Measurements from ENCODE around the gene ART4. TPM values are rescaled to one million over a fixed set of nuclear protein-coding genes. Genes with fewer than 3 reads are reported as not detected.

ART4 gene, protein sequence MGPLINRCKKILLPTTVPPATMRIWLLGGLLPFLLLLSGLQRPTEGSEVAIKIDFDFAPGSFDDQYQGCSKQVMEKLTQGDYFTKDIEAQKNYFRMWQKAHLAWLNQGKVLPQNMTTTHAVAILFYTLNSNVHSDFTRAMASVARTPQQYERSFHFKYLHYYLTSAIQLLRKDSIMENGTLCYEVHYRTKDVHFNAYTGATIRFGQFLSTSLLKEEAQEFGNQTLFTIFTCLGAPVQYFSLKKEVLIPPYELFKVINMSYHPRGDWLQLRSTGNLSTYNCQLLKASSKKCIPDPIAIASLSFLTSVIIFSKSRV
- total RNA-seq (2022; extraction: Qiagen RNA extraction; ENCODE audit: low read depth), result not detected in 5 replicates

DNA sequence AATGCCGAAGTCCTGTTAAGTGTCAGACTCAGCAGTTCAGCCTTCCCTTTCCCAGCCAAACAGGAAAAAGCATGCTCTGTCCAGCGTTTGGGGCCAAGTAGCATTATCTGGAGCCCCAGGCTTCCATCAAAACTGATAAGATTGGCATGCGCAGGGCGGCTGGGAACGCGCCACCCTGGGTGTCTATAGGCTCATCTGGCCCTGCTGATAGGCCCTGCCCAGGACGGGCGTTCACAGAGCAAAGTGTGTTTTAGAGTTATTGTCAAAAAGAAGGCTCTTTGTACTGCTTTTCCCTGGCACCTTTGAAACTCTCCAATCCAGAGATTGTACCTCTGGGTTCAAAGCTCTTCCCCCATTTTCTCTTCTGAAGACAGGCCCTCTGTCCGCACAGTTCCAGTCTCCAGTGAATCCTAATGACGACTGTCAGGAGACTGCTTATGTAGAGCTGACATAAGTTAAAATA lies at the start of gene ART4:
ART4 (minus strand) TSS at position 102 of the 463 bp plus-strand sequence. CDS start 413 bp downstream, outside the sequence.

DNA sequence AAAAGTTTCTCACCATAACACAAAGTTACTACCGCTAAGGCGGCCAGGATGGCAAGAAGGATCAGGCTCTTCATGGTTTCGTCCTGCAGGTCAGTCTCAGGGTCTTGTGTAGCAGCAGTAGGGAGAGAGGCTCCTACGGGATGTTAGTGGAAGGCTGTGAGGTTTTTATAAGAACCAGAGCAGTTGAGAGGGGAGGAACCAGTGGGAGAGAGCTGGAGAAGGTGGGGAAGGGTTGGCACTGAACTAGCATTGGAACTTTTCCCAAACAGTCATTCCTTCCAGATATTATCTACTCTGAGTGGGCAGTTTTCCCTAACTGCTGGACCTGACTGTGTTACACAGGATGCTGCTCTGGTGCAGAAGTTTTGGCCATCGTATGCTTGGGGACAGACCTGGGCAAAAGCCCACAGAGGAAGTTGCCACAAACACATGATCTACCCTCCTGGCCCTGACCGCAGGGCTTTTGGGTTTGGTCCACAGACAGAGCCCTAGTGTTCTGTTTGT lies 42.4 kb upstream of the ART4 start, which contains the start of gene MGP:
MGP (minus strand) TSS at position 137 of the 504 bp plus-strand sequence; CDS start at position 74, 63 bp downstream.

DNA sequence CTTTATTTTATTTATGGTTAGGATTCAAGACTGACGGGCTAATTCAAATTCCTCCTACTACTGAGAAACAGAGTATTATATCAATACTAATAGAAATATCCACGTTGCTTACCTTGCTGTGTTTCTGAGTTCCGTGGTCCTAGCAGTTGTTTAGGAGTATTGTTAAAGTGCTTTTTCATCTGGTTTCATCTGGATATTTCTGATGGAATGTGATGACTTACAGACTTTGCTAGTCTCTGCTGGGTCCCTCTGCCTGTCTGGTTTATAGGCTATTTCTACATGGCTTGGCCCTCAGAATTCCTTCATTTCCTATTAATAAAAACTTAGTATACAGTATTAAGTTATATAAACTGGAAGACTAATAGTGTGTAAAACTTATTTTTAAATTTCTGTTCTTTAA lies 29.3 kb downstream of the ART4 start, which contains the start of gene SMCO3:
SMCO3 (minus strand) TSS at position 169 of the 400 bp plus-strand sequence. CDS start 7,502 bp downstream, outside the sequence.

DNA sequence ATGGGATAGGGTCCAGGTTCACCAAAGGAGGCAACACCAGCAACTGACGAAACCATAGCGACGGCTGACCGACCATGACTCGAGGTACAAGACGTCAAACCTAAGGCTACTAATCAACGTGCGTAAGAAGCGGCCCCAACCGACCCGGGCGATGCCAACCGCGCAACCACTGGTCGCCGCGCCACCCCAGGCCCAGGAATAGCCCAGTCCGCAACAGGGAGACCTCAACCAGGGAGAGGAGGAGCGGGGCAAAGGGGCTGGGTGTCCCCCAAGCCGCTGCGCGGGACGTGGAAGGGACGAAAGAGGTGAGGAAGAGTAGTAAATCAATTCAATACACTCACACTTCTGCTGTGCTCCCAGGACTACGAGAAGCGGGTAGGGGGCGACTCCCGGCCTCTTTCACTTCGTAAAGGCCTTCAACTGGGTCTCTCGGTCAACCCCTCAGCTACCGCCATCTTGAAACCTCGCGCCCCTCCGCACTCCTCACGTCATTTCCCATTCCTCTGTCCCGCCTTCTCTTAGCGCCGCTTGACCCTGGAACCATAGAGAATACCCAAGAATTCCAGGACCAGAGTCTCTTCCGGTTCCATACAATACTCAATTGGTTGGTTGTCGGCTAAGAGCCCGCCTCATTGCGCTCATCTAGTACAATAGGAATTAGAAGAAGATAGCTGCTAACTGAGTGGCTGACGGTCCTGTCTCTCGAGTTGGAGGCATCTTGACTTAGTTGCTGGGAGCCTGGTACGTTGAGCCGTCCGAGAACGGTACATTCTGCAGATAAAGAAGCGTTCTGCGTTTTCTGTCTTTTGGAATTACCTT lies 40.1 kb downstream of the ART4 start, which contains the start of the genes C12orf60 and WBP11:
C12orf60 (plus strand) TSS at position 660 of the 819 bp plus-strand sequence. CDS start 19,266 bp downstream, outside the sequence.
WBP11 (minus strand) TSS at position 468 of the 819 bp plus-strand sequence. CDS start 2,095 bp downstream, outside the sequence.

Other genes starting within 250 kb of the ART4 start
- 0.01 TPM in 1 of 5 replicates, not detected in the others for gene GUCY2C, start 146.9 kb downstream of the ART4 start, total RNA-seq (2022; extraction: Qiagen RNA extraction; ENCODE audit: low read depth)
- gene WBP11, start 40.0 kb downstream of the ART4 start, total RNA-seq (2022; extraction: Qiagen RNA extraction; ENCODE audit: low read depth), result 45.6 to 53.4 TPM (median 49.2 TPM) in 5 replicates
- gene C12orf60, start 39.9 kb downstream of the ART4 start, total RNA-seq (2022; extraction: Qiagen RNA extraction; ENCODE audit: low read depth), result 1.4 to 1.8 TPM (median 1.5 TPM) in 5 replicates
- 0.03 TPM in 1 of 5 replicates, not detected in the others for gene SMCO3, start 29.3 kb downstream of the ART4 start, total RNA-seq (2022; extraction: Qiagen RNA extraction; ENCODE audit: low read depth)
- 0.06 TPM in 1 of 5 replicates, not detected in the others for gene MGP, start 42.3 kb upstream of the ART4 start, total RNA-seq (2022; extraction: Qiagen RNA extraction; ENCODE audit: low read depth)
- not detected in 5 replicates for gene ERP27, start 95.0 kb upstream of the ART4 start, total RNA-seq (2022; extraction: Qiagen RNA extraction; ENCODE audit: low read depth)
- gene ARHGDIB, start 118.1 kb upstream of the ART4 start, total RNA-seq (2022; extraction: Qiagen RNA extraction; ENCODE audit: low read depth), result 0.86 to 2.5 TPM (median 1.1 TPM) in 5 replicates
- not detected in 5 replicates for gene PDE6H, start 129.5 kb upstream of the ART4 start, total RNA-seq (2022; extraction: Qiagen RNA extraction; ENCODE audit: low read depth)

All from A549 treated with CpdA at 1 μM for 4 hours (cell line).